HCT116 (cell line): ENCODE measurements around the gene OR4D2. TPM values are rescaled to one million over a fixed set of nuclear protein-coding genes. Genes with fewer than 3 reads are reported as not detected.

ENCODE experiments used
- ATAC-seq: fragments of 200-7000 bp; cut with Tn5 transposase; 2 replicates; pipeline ENCODE4 v1.9.1; 2020; ENCODE audit warnings: mild to moderate bottlenecking, moderate library complexity
- BruUV-seq: library from RNA; stranded (reverse); fragments of 400-500 nt; replicated peaks from 2 replicates; lab custom pipeline; 2021; lab: Mats Ljungman, UMichigan
- CTCF ChIA-PET: fragments of 300-600 bp; sonication (Branson Sonifier 250); formaldehyde crosslinking; loops from one replicate; lab custom pipeline; 2021; ENCODE audit warnings: antibody characterized with exemption; lab: Charles Lee
- POLR2A ChIA-PET: fragments of 300-600, 350-600 bp; sonication (Branson Sonifier 250); formaldehyde crosslinking; loops from one replicate; lab custom pipeline; 2021; ENCODE audit warnings: antibody characterized with exemption; lab: Charles Lee
- RAD21 ChIA-PET, 2 experiments: fragments of 300-600 bp; sonication (Branson Sonifier 250); formaldehyde crosslinking; loops; one replicate each; lab custom pipeline; 2023; ENCODE audit warnings: low total read pairs in 2 of 2; ENCODE audit not compliant: uncharacterized antibody in 2 of 2, unreplicated experiment in 2 of 2, low non-redundant PET in 1 of 2; lab: Charles Lee
- DNase-seq: peaks from one replicate; pipeline ENCODE4 v3.0.0-alpha.2; 2010; ENCODE audit warnings: low read depth, low spot score
- H2AFZ ChIP-seq: fragments of 200-600 bp; shearing (Covaris generic), sonication (generic); 2 replicates; pipeline ENCODE4 v1.6.1; 2017; ENCODE audit warnings: low read depth, mixed run types, mixed read lengths, antibody characterized with exemption, low read length; ENCODE audit not compliant: poor library complexity, severe bottlenecking
- H3K27ac ChIP-seq: 2 replicates; pipeline ENCODE4 v1.5.1; 2012; ENCODE audit warnings: low read depth, low read length
- H3K27me3 ChIP-seq: fragments of 200-600 bp; sonication (generic); 2 replicates; pipeline ENCODE4 v1.6.1; 2016; ENCODE audit warnings: mixed run types, low read length, mixed read lengths; ENCODE audit not compliant: insufficient read depth
- H3K36me3 ChIP-seq, 2 experiments: fragments of 200-500 bp in 1 of 2; fragments of 200-600 bp in 1 of 2; sonication (Bioruptor generic) in 1 of 2; sonication (generic) in 1 of 2; 2 replicates each; pipeline versions ENCODE4 v1.5.1 to v1.6.1; 2014 to 2016; ENCODE audit warnings: low read length in 2 of 2, inconsistent platforms in 1 of 2, mixed read lengths in 1 of 2, mixed run types in 1 of 2; ENCODE audit not compliant: insufficient read depth in 2 of 2, control insufficient read depth in 1 of 2
- H3K4me1 ChIP-seq, 2 experiments: fragments of 200-600 bp in 1 of 2; sonication (generic) in 1 of 2; 2 replicates each; pipeline versions ENCODE4 v1.5.1 to v1.6.1; 2012 to 2017; ENCODE audit warnings: low read length in 2 of 2, inconsistent platforms in 1 of 2, mild to moderate bottlenecking in 1 of 2, mixed read lengths in 1 of 2, mixed run types in 1 of 2, moderate library complexity in 1 of 2; ENCODE audit not compliant: insufficient read depth in 2 of 2, control insufficient read depth in 1 of 2
- H3K4me2 ChIP-seq: fragments of 200-600 bp; sonication (generic); 2 replicates; pipeline ENCODE4 v1.6.1; 2017; ENCODE audit warnings: mixed run types, low read length, mixed read lengths
- H3K4me3 ChIP-seq, 2 experiments: fragments of 200-600 bp in 1 of 2; sonication (generic) in 1 of 2; replicated peaks in 1 of 2; 2 replicates each; pipeline ENCODE4 v1.5.1; 2011 to 2016; ENCODE audit warnings: low read length in 2 of 2, control low read depth in 1 of 2, low read depth in 1 of 2, mild to moderate bottlenecking in 1 of 2, mixed read lengths in 1 of 2, mixed run types in 1 of 2
- H3K79me2 ChIP-seq: fragments of 200-600 bp; sonication (generic); 2 replicates; pipeline ENCODE4 v1.6.1; 2017; ENCODE audit warnings: mild to moderate bottlenecking, mixed run types, low read length, moderate library complexity, mixed read lengths; ENCODE audit not compliant: insufficient read depth
- H3K9ac ChIP-seq: fragments of 200-600 bp; sonication (generic); 2 replicates; pipeline ENCODE4 v1.6.1; 2016; ENCODE audit warnings: low read length, mixed read lengths
- H3K9me2 ChIP-seq: fragments of 200-600 bp; sonication (generic), shearing (Covaris generic); 2 replicates; pipeline ENCODE4 v1.6.1; 2017; ENCODE audit warnings: mixed run types, mild to moderate bottlenecking, moderate library complexity; ENCODE audit not compliant: insufficient read depth
- H3K9me3 ChIP-seq, 2 experiments: fragments of 200-500 bp in 1 of 2; fragments of 200-600 bp in 1 of 2; sonication (Bioruptor generic) in 1 of 2; sonication (generic) in 1 of 2; 2 replicates each; pipeline ENCODE4 v1.6.1; 2014 to 2017; ENCODE audit warnings: low read length in 2 of 2, mixed read lengths in 2 of 2, inconsistent platforms in 1 of 2, low read depth in 1 of 2, mild to moderate bottlenecking in 1 of 2, mixed run types in 1 of 2, moderate library complexity in 1 of 2; ENCODE audit not compliant: control insufficient read depth in 1 of 2, insufficient read depth in 1 of 2
- H4K20me1 ChIP-seq: fragments of 200-600 bp; sonication (generic), shearing (Covaris generic); 2 replicates; pipeline ENCODE4 v1.6.1; 2017; ENCODE audit warnings: mixed run types, mild to moderate bottlenecking, moderate library complexity; ENCODE audit not compliant: insufficient read depth
- CBX3 ChIP-seq: IDR thresholded peaks from 2 replicates; pipeline ENCODE4 v1.6.1; 2012; ENCODE audit warnings: low read depth
- EZH2phosphoT487 ChIP-seq: fragments of 200-600 bp; IDR thresholded peaks from 2 replicates; pipeline ENCODE4 v1.6.1; 2018; ENCODE audit warnings: antibody characterized with exemption, borderline replicate concordance
- FOSL1 ChIP-seq: IDR thresholded peaks from 2 replicates; pipeline ENCODE4 v1.6.1; 2012; ENCODE audit warnings: low read depth
- JUND ChIP-seq: IDR thresholded peaks from 2 replicates; pipeline ENCODE4 v1.6.1; 2012
- REST ChIP-seq: IDR thresholded peaks from 2 replicates; pipeline ENCODE4 v1.6.1; 2012; ENCODE audit warnings: low read depth
- SP1 ChIP-seq: IDR thresholded peaks from 2 replicates; pipeline ENCODE4 v1.6.1; 2012; ENCODE audit warnings: low read depth
- SRF ChIP-seq: IDR thresholded peaks from 2 replicates; pipeline ENCODE4 v1.6.1; 2012; ENCODE audit warnings: low read depth
- TCF7L2 ChIP-seq: IDR thresholded peaks from 2 replicates; pipeline ENCODE4 v1.7.0; 2011; ENCODE audit warnings: borderline replicate concordance, inconsistent platforms; ENCODE audit not compliant: insufficient read depth, insufficient read length; ENCODE audit errors: extremely low read depth
- YY1 ChIP-seq: IDR thresholded peaks from 2 replicates; pipeline ENCODE4 v1.6.1; 2011; ENCODE audit warnings: low read length, low read depth, moderate library complexity, mild to moderate bottlenecking; ENCODE audit not compliant: insufficient replicate concordance; ENCODE audit errors: extremely low read depth
- ZFX ChIP-seq: fragments of 450-650 bp; IDR thresholded peaks from 2 replicates; pipeline ENCODE4 v1.6.1; 2017
- ZNF274 ChIP-seq: fragments of 200-500 bp; sonication (Bioruptor generic); IDR thresholded peaks from 2 replicates; pipeline ENCODE4 v1.6.1; 2014; ENCODE audit warnings: mild to moderate bottlenecking, low read depth, low read length, inconsistent platforms
- intact Hi-C: fragments of 100-400 bp; cut with micrococcal nuclease; formaldehyde crosslinking; loops from 2 replicates; pipeline ENCODE4 v1.10.0; 2022
- total RNA-seq: library from RNA; stranded (reverse); gene quantifications from one replicate; pipeline ENCODE4 v1.2.1, GENCODE V29; 2021; ENCODE audit not compliant: unreplicated experiment

Gene OR4D2
- total RNA-seq, 1 experiment from 2014 or later = not detected

GRCh38 chr17:58205936-58206335 lies 39.2 kb downstream of the OR4D2 start:
- intact Hi-C loops = no loop called here
- H3K4me2 ChIP-seq = no peak overlapping the region
- H2AFZ ChIP-seq = no peak overlapping the region
- ChIA-PET POLR2A (no interaction called here), RAD21 (no interaction called here), CTCF (no interaction called here)
- H3K4me3 ChIP-seq = no peak overlapping the region
- no peak overlapping the region for H3K9ac ChIP-seq
- H3K9me2 ChIP-seq = no peaks in the 10 kb centered on the region
- H3K9me3 ChIP-seq = no peaks in the 10 kb centered on the region
- ATAC-seq (no peak), DNase-seq (no peak)
- H3K79me2 ChIP-seq = no peaks in the 10 kb centered on the region
- H3K4me1 ChIP-seq = no peaks in the 10 kb centered on the region
- TF ChIP-seq JUND (no peak), EZH2phosphoT487 (no peak), SP1 (no peak), ZFX (no peak), ZNF274 (no peak), TCF7L2 (no peak), CBX3 (no peak), REST (no peak), SRF (no peak), YY1 (no peak), FOSL1 (no peak)
- H4K20me1 ChIP-seq = no peaks in the 10 kb centered on the region
- peaks cover 0 to 9% of the 10 kb centered on the region in 2 experiments; a peak in 2 of 4 replicates for H3K36me3 ChIP-seq
- no peak overlapping the region for H3K27ac ChIP-seq
- no peaks in the 10 kb centered on the region for H3K27me3 ChIP-seq
- BruUV-seq = no TSS peak
